ENCODE data around the gene VNN1. TPM values are rescaled to one million over a fixed set of nuclear protein-coding genes. Genes with fewer than 3 reads are reported as not detected.
"Not testable (repeated sequence)": the region's sequence is repeated elsewhere in the genome, so short reads cannot be mapped to it uniquely, and the experiment has no call there.

Gene VNN1
- total and polyA plus RNA-seq, 4 experiments from 2014 or later, result 0.11 TPM; not detected in 3

DNA sequence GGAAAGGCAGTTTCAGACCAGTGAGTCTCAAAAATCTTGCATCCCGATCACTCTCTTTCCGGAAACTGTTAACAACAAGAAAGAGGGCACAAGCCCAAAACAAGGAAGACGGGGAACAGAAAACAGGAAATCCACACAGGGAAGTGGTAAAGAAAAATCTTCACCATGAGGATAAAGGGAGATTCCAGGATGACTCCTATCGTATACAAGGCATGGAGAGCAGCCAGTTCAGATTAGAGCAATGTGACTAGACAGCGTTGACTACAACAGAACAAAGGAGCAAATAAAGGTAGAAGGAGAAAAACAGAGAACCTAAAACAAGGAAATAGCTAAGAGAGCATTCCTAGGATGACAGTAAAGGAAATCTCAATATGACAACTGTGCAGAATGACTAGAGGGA, 26.5 kb downstream of the VNN1 start:
- no peaks in the 10 kb centered on the region for H3K36me3 ChIP-seq (ENCODE audit: insufficient read depth, low read length)
- peaks cover 7% of the 10 kb centered on the region for H3K27me3 ChIP-seq (ENCODE audit: insufficient read depth, low read length)
- no peaks in the 10 kb centered on the region for H3K36me3 Mint-ChIP-seq
- H3K4me3 ChIP-seq (ENCODE audit: low read length in 2 of 2), result no peak overlapping the region
- H3K4me3 Mint-ChIP-seq, result no peak overlapping the region
- CTCF ChIA-PET (ENCODE audit: partially characterized antibody), result interaction anchor here (1.4 kb wide), 1 partner anchor 17 kb away, joined by 4 read pairs; no protein-coding TSS in a partner anchor
- DNase-seq, result no peak
- POLR2A ChIA-PET (ENCODE audit: partially characterized antibody), result no interaction called here
- H3K4me1 ChIP-seq (ENCODE audit: insufficient read depth, low read length), result no peaks in the 10 kb centered on the region
- intact Hi-C loops (cut with micrococcal nuclease), result no loop called here
- no peaks in the 10 kb centered on the region for H3K9me3 ChIP-seq (ENCODE audit: control insufficient read depth in 1 of 2, low read length in 2 of 2)
- peaks cover 0 to 3% (median 0%) of the 10 kb centered on the region in 8 donors for H3K9me3 Mint-ChIP-seq
- H3K27me3 Mint-ChIP-seq, result peaks cover 21 to 22% of the 10 kb centered on the region in 2 donors
- no peaks in the 10 kb centered on the region for H3K4me1 Mint-ChIP-seq
- H3K27ac ChIP-seq (ENCODE audit: low read depth, low read length), result no peak overlapping the region
- no peak overlapping the region for H3K27ac Mint-ChIP-seq

DNA sequence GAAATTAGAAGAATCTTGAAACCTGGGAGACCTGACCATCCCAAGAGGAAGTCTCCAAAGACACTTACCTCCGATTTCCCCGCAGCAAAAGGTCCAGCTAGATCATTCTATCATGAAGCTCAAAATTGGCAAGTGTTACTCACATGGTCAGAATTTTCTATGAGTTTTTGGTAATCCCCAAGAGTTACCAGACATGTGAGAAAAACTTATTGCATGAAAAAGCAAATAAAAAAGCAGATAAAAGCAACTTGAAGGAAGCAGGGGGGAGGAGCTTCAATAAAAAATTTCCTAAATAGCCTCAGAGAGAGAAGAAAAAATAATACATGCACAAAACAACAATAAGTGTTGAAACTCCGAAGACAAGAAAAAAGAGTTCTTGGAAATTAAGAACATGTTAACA, 27.3 kb downstream of the VNN1 start:
- H3K4me3 Mint-ChIP-seq, result no peak overlapping the region
- ChIA-PET POLR2A (ENCODE audit: partially characterized antibody) (no interaction called here), CTCF (ENCODE audit: partially characterized antibody) (no interaction called here)
- Histone ChIP-seq H3K27ac (ENCODE audit: low read depth, low read length) (no peak overlapping the region), H3K4me3 (ENCODE audit: low read length in 2 of 2) (no peak overlapping the region), H3K4me1 (ENCODE audit: insufficient read depth, low read length) (no peaks in the 10 kb centered on the region), H3K27me3 (ENCODE audit: insufficient read depth, low read length) (peaks cover 7% of the 10 kb centered on the region), H3K36me3 (ENCODE audit: insufficient read depth, low read length) (no peaks in the 10 kb centered on the region), H3K9me3 (ENCODE audit: control insufficient read depth in 1 of 2, low read length in 2 of 2) (no peaks in the 10 kb centered on the region)
- peaks cover 0 to 3% (median 0%) of the 10 kb centered on the region in 8 donors for H3K9me3 Mint-ChIP-seq
- H3K27me3 Mint-ChIP-seq, result peaks cover 21 to 22% of the 10 kb centered on the region in 2 donors
- no peak for DNase-seq
- intact Hi-C loops (cut with micrococcal nuclease), result no loop called here
- no peaks in the 10 kb centered on the region for H3K4me1 Mint-ChIP-seq
- no peaks in the 10 kb centered on the region for H3K36me3 Mint-ChIP-seq
- H3K27ac Mint-ChIP-seq, result no peak overlapping the region

- H3K4me3 ChIP-seq (ENCODE audit: low read length in 2 of 2), result no peak overlapping the region
- DNase-seq, result no peak
- no peaks in the 10 kb centered on the region for H3K9me3 ChIP-seq (ENCODE audit: control insufficient read depth in 1 of 2, low read length in 2 of 2)
- H3K27me3 ChIP-seq (ENCODE audit: insufficient read depth, low read length), result peaks cover 4% of the 10 kb centered on the region
- POLR2A ChIA-PET (ENCODE audit: partially characterized antibody), result no interaction called here
- H3K4me1 ChIP-seq (ENCODE audit: insufficient read depth, low read length), result no peaks in the 10 kb centered on the region
- Mint-ChIP-seq H3K4me3 (no peak overlapping the region), H3K27ac (no peak overlapping the region), H3K27me3 (peaks cover 13 to 18% of the 10 kb centered on the region in 2 donors), H3K9me3 (peaks cover 0 to 3% (median 0%) of the 10 kb centered on the region in 8 donors), H3K4me1 (no peaks in the 10 kb centered on the region), H3K36me3 (no peaks in the 10 kb centered on the region)
- CTCF ChIA-PET (ENCODE audit: partially characterized antibody), result no interaction called here
- H3K36me3 ChIP-seq (ENCODE audit: insufficient read depth, low read length), result no peaks in the 10 kb centered on the region
- no peak overlapping the region for H3K27ac ChIP-seq (ENCODE audit: low read depth, low read length)
- intact Hi-C loops (cut with micrococcal nuclease), result no loop called here
Measured at GRCh38 chr6:132685009-132685408, 28.8 kb downstream of the VNN1 start.

GRCh38 chr6:132684272-132684671, 29.6 kb downstream of the VNN1 start:
- no peak overlapping the region for H3K4me3 ChIP-seq (ENCODE audit: low read length in 2 of 2)
- POLR2A ChIA-PET (ENCODE audit: partially characterized antibody), result no interaction called here

GRCh38 chr6:132683543-132683942, 30.3 kb downstream of the VNN1 start:
- intact Hi-C loops (cut with micrococcal nuclease), result no loop called here
- H3K36me3 ChIP-seq (ENCODE audit: insufficient read depth, low read length), result no peaks in the 10 kb centered on the region
- no peak for DNase-seq
- POLR2A ChIA-PET (ENCODE audit: partially characterized antibody), result no interaction called here
- CTCF ChIA-PET (ENCODE audit: partially characterized antibody), result no interaction called here
- peaks cover 0 to 2% (median 0%) of the 10 kb centered on the region in 8 donors for H3K9me3 Mint-ChIP-seq
- H3K4me1 ChIP-seq (ENCODE audit: insufficient read depth, low read length), result no peaks in the 10 kb centered on the region
- no peak overlapping the region for H3K27ac Mint-ChIP-seq
- no peaks in the 10 kb centered on the region for H3K9me3 ChIP-seq (ENCODE audit: control insufficient read depth in 1 of 2, low read length in 2 of 2)
- peaks cover 0 to 5% (median 0%) of the 10 kb centered on the region in 4 donors for H3K4me1 Mint-ChIP-seq
- H3K27me3 ChIP-seq (ENCODE audit: insufficient read depth, low read length), result no peaks in the 10 kb centered on the region
- no peak overlapping the region for H3K4me3 Mint-ChIP-seq
- no peak overlapping the region for H3K27ac ChIP-seq (ENCODE audit: low read depth, low read length)
- no peaks in the 10 kb centered on the region for H3K36me3 Mint-ChIP-seq
- no peak overlapping the region for H3K4me3 ChIP-seq (ENCODE audit: low read length in 2 of 2)
- H3K27me3 Mint-ChIP-seq, result peaks cover 8 to 13% of the 10 kb centered on the region in 2 donors

More at GRCh38 chr6:132684272-132684671, 29.6 kb downstream of the VNN1 start:
- Mint-ChIP-seq H3K27me3 (peaks cover 10 to 13% of the 10 kb centered on the region in 2 donors), H3K27ac (no peak overlapping the region), H3K4me3 (no peak overlapping the region), H3K36me3 (no peaks in the 10 kb centered on the region), H3K4me1 (peaks cover 0 to 3% (median 0%) of the 10 kb centered on the region in 4 donors), H3K9me3 (peaks cover 0 to 2% (median 0%) of the 10 kb centered on the region in 8 donors)
- Histone ChIP-seq H3K36me3 (ENCODE audit: insufficient read depth, low read length) (no peaks in the 10 kb centered on the region), H3K9me3 (ENCODE audit: control insufficient read depth in 1 of 2, low read length in 2 of 2) (no peaks in the 10 kb centered on the region), H3K27ac (ENCODE audit: low read depth, low read length) (no peak overlapping the region), H3K4me1 (ENCODE audit: insufficient read depth, low read length) (no peaks in the 10 kb centered on the region), H3K27me3 (ENCODE audit: insufficient read depth, low read length) (no peaks in the 10 kb centered on the region)
- DNase-seq, result no peak
- intact Hi-C loops (cut with micrococcal nuclease), result no loop called here
- CTCF ChIA-PET (ENCODE audit: partially characterized antibody), result no interaction called here

DNA sequence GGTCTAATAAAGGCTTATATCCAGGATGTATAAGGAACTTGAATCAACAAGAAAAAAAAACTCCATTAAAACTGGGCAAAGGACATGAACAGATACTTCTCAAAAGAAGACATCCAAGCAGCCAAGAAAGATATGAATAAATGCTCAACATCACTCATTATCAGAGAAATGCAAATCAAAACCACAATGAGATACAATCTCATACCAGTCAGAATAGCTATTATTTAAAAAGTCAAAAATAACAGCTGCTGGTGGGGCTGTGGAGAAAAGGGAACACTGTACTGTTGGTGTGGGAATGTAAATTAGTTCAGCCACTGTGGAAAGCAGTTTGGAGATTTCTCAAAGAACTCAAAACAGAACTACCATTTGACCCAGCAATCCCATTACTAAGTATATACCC, 34.8 kb downstream of the VNN1 start:
- H3K27me3 ChIP-seq (ENCODE audit: insufficient read depth, low read length); H3K36me3 ChIP-seq (ENCODE audit: insufficient read depth, low read length); H3K4me1 ChIP-seq (ENCODE audit: insufficient read depth, low read length); H3K27me3 Mint-ChIP-seq; H3K9me3 Mint-ChIP-seq; H3K27ac Mint-ChIP-seq; intact Hi-C loops (cut with micrococcal nuclease); DNase-seq; H3K27ac ChIP-seq (ENCODE audit: low read depth, low read length); H3K4me3 ChIP-seq (ENCODE audit: low read length in 2 of 2); H3K4me1 Mint-ChIP-seq; H3K9me3 ChIP-seq (ENCODE audit: control insufficient read depth in 1 of 2, low read length in 2 of 2); H3K36me3 Mint-ChIP-seq; POLR2A ChIA-PET (ENCODE audit: partially characterized antibody): not testable (repeated sequence)
- H3K4me3 Mint-ChIP-seq, result peak overlapping the region in 1 of 8 donors; percentile 15
- CTCF ChIA-PET (ENCODE audit: partially characterized antibody), result interaction anchor here (0.9 kb wide), 1 partner anchor 10 kb away, joined by 3 read pairs; no protein-coding TSS in a partner anchor

DNA sequence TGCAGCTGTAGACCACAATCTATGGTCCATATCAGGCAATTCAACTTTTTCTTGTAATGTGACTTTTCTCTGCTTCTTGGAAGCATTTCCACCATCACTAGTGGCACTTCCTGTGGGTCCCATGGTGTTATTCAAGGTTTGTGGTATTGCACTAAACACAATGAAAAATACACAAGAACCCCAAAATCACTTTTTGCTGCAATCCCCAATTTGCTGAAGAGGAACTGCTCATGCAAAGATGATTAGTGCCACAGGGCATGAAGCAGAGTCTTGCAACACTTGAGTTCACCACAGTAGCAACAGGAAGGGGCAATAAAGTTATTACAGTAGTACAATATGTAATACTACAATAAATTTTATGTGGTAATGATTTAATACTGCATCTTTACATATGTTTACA, 38.1 kb downstream of the VNN1 start:
- no peak for DNase-seq
- H3K9me3 Mint-ChIP-seq, result no peaks in the 10 kb centered on the region
- H3K27me3 ChIP-seq (ENCODE audit: insufficient read depth, low read length), result no peaks in the 10 kb centered on the region
- no peaks in the 10 kb centered on the region for H3K4me1 ChIP-seq (ENCODE audit: insufficient read depth, low read length)
- no peak overlapping the region for H3K4me3 ChIP-seq (ENCODE audit: low read length in 2 of 2)
- H3K36me3 ChIP-seq (ENCODE audit: insufficient read depth, low read length), result no peaks in the 10 kb centered on the region
- no peaks in the 10 kb centered on the region for H3K9me3 ChIP-seq (ENCODE audit: control insufficient read depth in 1 of 2, low read length in 2 of 2)
- H3K4me3 Mint-ChIP-seq, result no peak overlapping the region
- intact Hi-C loops (cut with micrococcal nuclease), result no loop called here
- H3K36me3 Mint-ChIP-seq, result no peaks in the 10 kb centered on the region
- H3K27ac Mint-ChIP-seq, result no peak overlapping the region
- ChIA-PET POLR2A (ENCODE audit: partially characterized antibody) (no interaction called here), CTCF (ENCODE audit: partially characterized antibody) (no interaction called here)
- no peak overlapping the region for H3K27ac ChIP-seq (ENCODE audit: low read depth, low read length)
- H3K27me3 Mint-ChIP-seq, result peaks cover 0 to 8% of the 10 kb centered on the region in 2 donors
- H3K4me1 Mint-ChIP-seq, result peaks cover 0 to 5% (median 0%) of the 10 kb centered on the region in 4 donors

- H3K27me3 Mint-ChIP-seq, result peaks cover 0 to 8% of the 10 kb centered on the region in 2 donors
- ChIA-PET CTCF (ENCODE audit: partially characterized antibody) (no interaction called here), POLR2A (ENCODE audit: partially characterized antibody) (no interaction called here)
- Histone ChIP-seq H3K36me3 (ENCODE audit: insufficient read depth, low read length) (no peaks in the 10 kb centered on the region), H3K27ac (ENCODE audit: low read depth, low read length) (no peak overlapping the region), H3K4me3 (ENCODE audit: low read length in 2 of 2) (no peak overlapping the region), H3K4me1 (ENCODE audit: insufficient read depth, low read length) (no peaks in the 10 kb centered on the region), H3K9me3 (ENCODE audit: control insufficient read depth in 1 of 2, low read length in 2 of 2) (no peaks in the 10 kb centered on the region), H3K27me3 (ENCODE audit: insufficient read depth, low read length) (no peaks in the 10 kb centered on the region)
- no peaks in the 10 kb centered on the region for H3K9me3 Mint-ChIP-seq
- H3K4me3 Mint-ChIP-seq, result no peak overlapping the region
- no peaks in the 10 kb centered on the region for H3K36me3 Mint-ChIP-seq
- DNase-seq, result no peak
- intact Hi-C loops (cut with micrococcal nuclease), result no loop called here
- H3K27ac Mint-ChIP-seq, result peak overlapping the region in 1 of 7 donors; percentile 73
- peaks cover 0 to 5% (median 0%) of the 10 kb centered on the region in 4 donors for H3K4me1 Mint-ChIP-seq
Measured at GRCh38 chr6:132675002-132675401, 38.9 kb downstream of the VNN1 start.

All from CD4-positive, alpha-beta memory T cell (primary cell).